Astrocyte of the cerebellum (primary cell): ENCODE measurements around the gene PTPRM.

Experiments
- DNase-seq: peaks from one replicate; pipeline ENCODE4 v3.0.0-alpha.2; 2011; ENCODE audit warnings: low read depth
- H3K4me3 ChIP-seq: 2 replicates; pipeline ENCODE4 v1.5.1; 2011; ENCODE audit warnings: mild to moderate bottlenecking, low read depth, low read length, moderate library complexity
- CTCF ChIP-seq: IDR thresholded peaks from 2 replicates; pipeline ENCODE4 v1.5.1; 2012; ENCODE audit warnings: low read length, low read depth, moderate library complexity, mild to moderate bottlenecking; ENCODE audit errors: missing control alignments
- in situ Hi-C: cut with HindIII; loops from 2 replicates; pipeline ENCODE4 v1.10.0; 2017; ENCODE audit warnings: low sequenced_read_pairs

The PTPRM gene

GRCh38 chr18:8020132-8020846, 453.2 kb downstream of the PTPRM start:
- no peak overlapping the region for H3K4me3 ChIP-seq
- no peak for TF ChIP-seq CTCF
- in situ Hi-C loops = no loop called here
- no peak for DNase-seq

GRCh38 chr18:8029061-8029460, 461.9 kb downstream of the PTPRM start:
- DNase-seq = no peak
- TF ChIP-seq CTCF = no peak
- in situ Hi-C loops = no loop called here
- no peak overlapping the region for H3K4me3 ChIP-seq

GRCh38 chr18:8029731-8030130, 462.6 kb downstream of the PTPRM start:
- no peak for TF ChIP-seq CTCF
- H3K4me3 ChIP-seq = no peak overlapping the region
- in situ Hi-C loops = no loop called here
- no peak for DNase-seq

DNA sequence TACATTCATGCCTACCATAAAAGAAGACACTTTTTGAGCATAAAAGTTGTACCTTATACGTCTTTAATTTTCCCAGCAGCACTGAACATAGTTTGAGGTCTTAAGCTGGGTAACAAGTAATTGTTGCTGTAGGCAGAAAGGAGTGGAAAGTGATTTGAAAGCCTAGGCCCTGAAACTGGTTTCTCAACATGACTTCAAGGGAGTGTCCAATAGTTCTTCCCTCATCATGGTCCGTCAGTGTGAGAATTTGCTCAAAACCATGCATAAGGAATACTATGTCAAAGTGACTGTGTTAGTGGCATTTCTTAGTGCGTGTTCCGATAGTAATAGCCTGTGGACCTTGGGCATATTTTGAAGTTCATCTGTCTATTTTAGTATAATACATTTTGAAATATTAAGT, 463.1 kb downstream of the PTPRM start:
- TF ChIP-seq CTCF = no peak
- H3K4me3 ChIP-seq = no peak overlapping the region
- DNase-seq = no peak
- in situ Hi-C loops = no loop called here

DNA sequence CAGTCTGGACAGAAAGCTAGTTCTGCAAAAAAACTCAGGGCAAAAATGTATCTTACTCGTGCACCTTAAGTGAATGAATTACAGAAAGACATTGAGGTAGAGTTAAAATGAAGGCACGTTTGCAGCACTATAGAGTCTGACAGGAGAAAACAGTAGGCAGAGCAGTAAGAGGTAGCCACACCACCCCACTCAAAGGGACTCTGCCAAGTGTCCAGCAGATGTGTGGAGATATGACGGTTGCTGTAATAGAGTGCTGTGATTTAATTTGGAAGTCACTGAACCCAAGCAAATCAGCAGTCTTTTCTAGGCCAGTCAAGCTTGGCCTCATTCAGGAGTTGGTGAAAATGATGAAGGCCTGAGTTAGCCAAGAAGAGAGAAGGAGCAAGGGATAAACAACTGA, 464.4 kb downstream of the PTPRM start:
- H3K4me3 ChIP-seq = no peak overlapping the region
- no peak for TF ChIP-seq CTCF
- DNase-seq = no peak
- in situ Hi-C loops = no loop called here

DNA sequence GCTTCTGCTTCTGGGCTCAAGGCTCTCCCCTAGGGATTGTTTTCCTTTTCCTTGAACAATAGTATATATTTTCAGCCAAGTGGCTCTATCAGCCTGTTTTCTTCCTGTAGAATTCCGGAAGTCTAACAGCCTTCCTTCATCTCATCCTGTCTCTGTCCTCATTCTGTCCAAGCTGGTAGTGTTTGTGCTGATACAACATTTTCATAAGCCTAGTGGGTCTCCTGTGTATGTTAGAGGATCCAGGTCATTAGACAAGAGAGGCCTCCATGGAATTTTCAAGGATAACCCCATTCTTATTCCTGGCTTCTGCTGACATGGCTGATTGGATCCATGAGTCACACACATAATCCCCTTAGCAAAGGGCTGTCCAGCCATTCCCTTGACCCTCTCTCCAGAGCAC, 467.6 kb downstream of the PTPRM start:
- H3K4me3 ChIP-seq = no peak overlapping the region
- no peak for DNase-seq
- in situ Hi-C loops = no loop called here
- no peak for TF ChIP-seq CTCF
